Stimulated activated CD8-positive, alpha-beta memory T cell treated with anti-CD3 and anti-CD28 coated beads, Interleukin-7, amount 100 ng/mL, for 48 hours (primary cell): Measurements from ENCODE around the gene LIN28B.

Source experiments
- DNase-seq, 2 donors: peaks; one replicate each; pipeline ENCODE4 v3.0.0-alpha.2; 2020; ENCODE audit warnings: low read depth in 1 of 2; ENCODE audit errors: extremely low read depth in 1 of 2

LIN28B gene

GRCh38 chr6:105107207-105107606, 150.3 kb downstream of the LIN28B start:
- DNase-seq, result no peak

DNA sequence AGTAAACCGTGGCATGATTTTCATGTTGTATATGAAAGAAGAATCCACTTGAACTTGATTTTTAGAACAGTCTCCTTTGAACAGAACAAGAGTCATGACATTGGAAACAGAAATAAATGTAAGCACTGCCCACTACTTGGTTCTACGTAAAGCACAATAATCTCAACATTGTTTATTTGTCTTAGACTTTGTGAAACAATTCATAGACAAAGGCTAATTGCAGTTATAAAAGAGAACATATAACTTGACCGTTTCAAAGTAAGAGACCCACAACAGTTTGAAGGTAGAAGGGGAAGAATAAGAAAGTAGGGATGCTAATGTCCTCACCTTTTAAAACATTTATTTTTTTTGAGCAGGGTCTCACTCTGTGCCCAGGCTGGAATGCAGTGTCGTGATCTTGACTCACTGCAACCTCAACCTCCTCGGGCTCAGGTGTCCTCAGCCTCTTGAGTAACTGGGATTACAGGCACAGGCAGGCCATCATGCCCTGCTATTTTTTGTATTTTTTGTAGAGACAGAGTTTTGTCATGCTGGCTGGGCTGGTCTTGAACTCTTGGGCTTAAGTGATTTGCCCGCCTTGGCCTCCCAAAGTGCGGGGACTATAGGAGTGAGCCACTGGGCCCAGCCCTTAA, 151.8 kb downstream of the LIN28B start:
- DNase-seq, result no peak

- DNase-seq, result no peak
Observed at GRCh38 chr6:105109955-105110895, 153.3 kb downstream of the LIN28B start.

DNA sequence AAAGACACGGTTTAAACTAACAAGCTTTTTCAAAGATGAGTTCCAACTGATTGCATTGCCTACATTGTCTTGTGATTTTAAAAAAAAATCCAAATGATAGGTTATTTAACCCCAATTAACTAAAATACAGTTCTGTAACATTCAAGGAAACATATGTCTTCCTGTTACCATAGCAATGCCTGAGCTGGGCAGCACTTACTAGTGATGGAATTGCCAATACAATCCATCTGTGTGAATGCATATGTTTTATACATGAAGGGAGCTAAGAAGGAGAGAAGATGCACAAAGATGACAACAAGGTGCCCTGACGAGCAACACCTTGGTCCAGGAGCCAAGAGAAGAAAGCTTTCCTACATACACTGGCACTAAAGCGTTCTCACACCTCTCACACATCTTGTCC, 154.2 kb downstream of the LIN28B start:
- DNase-seq, result no peak

GRCh38 chr6:105111871-105112270, 155.0 kb downstream of the LIN28B start:
- DNase-seq, result no peak

DNA sequence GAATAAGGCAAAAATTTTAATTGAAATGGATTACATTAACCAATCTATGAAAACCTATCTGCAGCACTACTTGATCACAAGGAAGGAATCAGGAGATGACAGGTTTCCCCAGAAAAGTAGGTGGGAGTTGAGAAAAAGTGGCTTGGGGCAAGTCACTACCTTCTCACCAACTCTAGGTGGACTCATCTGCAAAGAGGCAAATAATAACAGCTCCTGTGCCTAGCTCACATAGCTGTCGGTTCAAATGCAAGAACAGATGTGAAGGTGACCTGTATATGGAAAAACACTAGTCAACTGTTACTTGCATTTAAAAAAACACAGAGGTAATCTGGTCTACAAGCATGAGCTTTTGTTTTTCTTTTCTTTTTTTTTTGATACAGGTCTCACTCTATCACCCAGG, 155.7 kb downstream of the LIN28B start:
- no peak for DNase-seq

- no peak for DNase-seq
Observed at GRCh38 chr6:105113422-105113821, 156.5 kb downstream of the LIN28B start.

DNA sequence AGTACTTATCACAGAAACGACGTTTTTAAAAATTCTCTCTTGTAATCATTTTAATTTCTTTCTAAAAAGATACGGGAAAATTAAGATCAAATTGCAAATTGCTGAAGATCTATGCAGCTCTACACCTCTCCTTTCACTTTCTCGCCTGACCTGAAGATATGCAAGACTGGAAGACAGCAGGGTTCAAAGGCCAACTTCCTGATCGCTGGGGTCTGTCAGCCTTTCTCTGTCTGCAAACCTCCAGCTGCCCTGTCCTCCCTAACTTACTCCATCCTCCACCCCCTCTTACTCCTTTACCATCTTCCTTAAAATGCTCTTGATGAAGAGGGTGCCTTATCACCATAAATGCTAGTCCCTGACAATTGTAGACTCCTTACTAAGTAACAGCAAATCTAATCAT, 159.2 kb downstream of the LIN28B start:
- no peak for DNase-seq

GRCh38 chr6:105120570-105120969, 163.7 kb downstream of the LIN28B start:
- DNase-seq, result no peak

- DNase-seq, result no peak
Observed at GRCh38 chr6:105121981-105122380, 165.1 kb downstream of the LIN28B start.

GRCh38 chr6:105122717-105123116, 165.8 kb downstream of the LIN28B start:
- DNase-seq, result no peak
